Cardiac muscle cell (in vitro differentiated cells and primary cell): ENCODE measurements around the gene TUBAL3. TPM values are rescaled to one million over a fixed set of nuclear protein-coding genes. Genes with fewer than 3 reads are reported as not detected.

Experiments used
- DNase-seq, 2 donors: peaks; one replicate each; pipeline versions ENCODE4 v3.0.0 to v3.0.0-alpha.2; 2010 to 2017; ENCODE audit warnings: low read depth in 1 of 2, low spot score in 1 of 2
- H3K27ac ChIP-seq: fragments of 200-600 bp; sonication (generic); 2 replicates; pipeline ENCODE4 v1.5.1; 2016
- H3K27me3 ChIP-seq: fragments of 200-600 bp; sonication (generic); 2 replicates; pipeline ENCODE4 v1.6.0; 2016; ENCODE audit warnings: control low read depth
- H3K36me3 ChIP-seq: fragments of 200-600 bp; sonication (generic); 2 replicates; pipeline ENCODE4 v1.5.1; 2016; ENCODE audit warnings: control low read depth
- H3K4me1 ChIP-seq: fragments of 200-600 bp; sonication (generic); 2 replicates; pipeline ENCODE4 v1.8.1; 2017; ENCODE audit warnings: low read depth, mild to moderate bottlenecking, mixed run types
- H3K4me3 ChIP-seq: fragments of 200-600 bp; sonication (generic); 2 replicates; pipeline ENCODE4 v1.5.1; 2016; ENCODE audit warnings: mild to moderate bottlenecking
- H3K9me3 ChIP-seq: fragments of 200-600 bp; sonication (generic); 2 replicates; pipeline ENCODE4 v1.5.1; 2017; ENCODE audit warnings: low read depth, mild to moderate bottlenecking, control low read depth
- polyA plus RNA-seq: library from polyadenylated mRNA; unstranded; fragments of >200 nt; fragmentation: Nextera tagmentation; extraction: Ambion mirVana; gene quantifications from 2 replicates; pipeline ENCODE4 v1.2.1, GENCODE V29; 2016
- total RNA-seq: library from RNA; depleted of rRNA; stranded (reverse); fragments of >200 nt; gene quantifications from 2 replicates; pipeline ENCODE4 v1.2.3, GENCODE V29; 2016
- TF ChIP-seq, protein P1 (sequence below): IDR thresholded peaks from 2 replicates; pipeline ENCODE4 v1.5.1; 2012; ENCODE audit warnings: low read depth, mild to moderate bottlenecking, low read length

The TUBAL3 gene
- total and polyA plus RNA-seq, 2 experiments from 2014 or later, result not detected

- Histone ChIP-seq H3K36me3 (peaks cover 16% of the 10 kb centered on the region), H3K4me3 (peak overlapping the region; percentile 44), H3K4me1 (peaks cover 32% of the 10 kb centered on the region), H3K27ac (no peak overlapping the region), H3K9me3 (no peaks in the 10 kb centered on the region), H3K27me3 (no peaks in the 10 kb centered on the region)
- DNase-seq, result no peak
- TF ChIP-seq, protein P1, sequence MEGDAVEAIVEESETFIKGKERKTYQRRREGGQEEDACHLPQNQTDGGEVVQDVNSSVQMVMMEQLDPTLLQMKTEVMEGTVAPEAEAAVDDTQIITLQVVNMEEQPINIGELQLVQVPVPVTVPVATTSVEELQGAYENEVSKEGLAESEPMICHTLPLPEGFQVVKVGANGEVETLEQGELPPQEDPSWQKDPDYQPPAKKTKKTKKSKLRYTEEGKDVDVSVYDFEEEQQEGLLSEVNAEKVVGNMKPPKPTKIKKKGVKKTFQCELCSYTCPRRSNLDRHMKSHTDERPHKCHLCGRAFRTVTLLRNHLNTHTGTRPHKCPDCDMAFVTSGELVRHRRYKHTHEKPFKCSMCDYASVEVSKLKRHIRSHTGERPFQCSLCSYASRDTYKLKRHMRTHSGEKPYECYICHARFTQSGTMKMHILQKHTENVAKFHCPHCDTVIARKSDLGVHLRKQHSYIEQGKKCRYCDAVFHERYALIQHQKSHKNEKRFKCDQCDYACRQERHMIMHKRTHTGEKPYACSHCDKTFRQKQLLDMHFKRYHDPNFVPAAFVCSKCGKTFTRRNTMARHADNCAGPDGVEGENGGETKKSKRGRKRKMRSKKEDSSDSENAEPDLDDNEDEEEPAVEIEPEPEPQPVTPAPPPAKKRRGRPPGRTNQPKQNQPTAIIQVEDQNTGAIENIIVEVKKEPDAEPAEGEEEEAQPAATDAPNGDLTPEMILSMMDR, result no peak
Observed at GRCh38 chr10:5448333-5449001, 43.8 kb upstream of the TUBAL3 start.

DNA sequence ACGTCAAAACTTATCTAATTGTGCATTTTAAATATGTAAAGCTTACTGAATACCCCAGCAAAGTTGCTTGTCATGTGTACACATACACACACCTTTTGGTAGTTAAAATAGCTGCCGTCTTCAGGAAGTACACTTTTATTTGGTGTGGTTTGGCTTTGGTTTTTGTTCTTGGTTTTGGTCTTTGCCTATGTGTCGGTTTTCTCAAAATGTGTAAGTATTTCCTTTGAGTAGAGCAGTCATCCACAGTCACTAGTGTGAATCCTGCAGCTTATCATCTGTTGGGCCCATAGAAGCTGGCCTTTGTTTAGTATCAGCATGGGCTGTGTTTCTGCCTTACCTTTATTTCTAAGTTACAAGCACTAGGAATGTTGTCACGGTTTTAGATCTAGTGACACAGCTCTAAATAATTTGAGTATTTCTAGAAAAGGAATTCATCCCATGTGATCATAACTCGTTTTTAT, 43.0 kb upstream of the TUBAL3 start:
- Histone ChIP-seq H3K4me3 (peak overlapping the region; percentile 44), H3K9me3 (no peaks in the 10 kb centered on the region), H3K27ac (no peak overlapping the region), H3K36me3 (peaks cover 8% of the 10 kb centered on the region), H3K4me1 (peaks cover 38% of the 10 kb centered on the region), H3K27me3 (no peaks in the 10 kb centered on the region)
- DNase-seq, result no peak
- TF ChIP-seq, protein P1, result no peak

GRCh38 chr10:5447056-5447455, 42.4 kb upstream of the TUBAL3 start:
- H3K36me3 ChIP-seq, result peaks cover 2% of the 10 kb centered on the region
- H3K9me3 ChIP-seq, result no peaks in the 10 kb centered on the region
- peak overlapping the region; percentile 78 for H3K27ac ChIP-seq
- peak in 1 of 2 donors; percentile 39 for DNase-seq
- TF ChIP-seq, protein P1, result no peak
- no peaks in the 10 kb centered on the region for H3K27me3 ChIP-seq
- H3K4me3 ChIP-seq, result peak overlapping the region; percentile 44
- peaks cover 38% of the 10 kb centered on the region for H3K4me1 ChIP-seq

DNA sequence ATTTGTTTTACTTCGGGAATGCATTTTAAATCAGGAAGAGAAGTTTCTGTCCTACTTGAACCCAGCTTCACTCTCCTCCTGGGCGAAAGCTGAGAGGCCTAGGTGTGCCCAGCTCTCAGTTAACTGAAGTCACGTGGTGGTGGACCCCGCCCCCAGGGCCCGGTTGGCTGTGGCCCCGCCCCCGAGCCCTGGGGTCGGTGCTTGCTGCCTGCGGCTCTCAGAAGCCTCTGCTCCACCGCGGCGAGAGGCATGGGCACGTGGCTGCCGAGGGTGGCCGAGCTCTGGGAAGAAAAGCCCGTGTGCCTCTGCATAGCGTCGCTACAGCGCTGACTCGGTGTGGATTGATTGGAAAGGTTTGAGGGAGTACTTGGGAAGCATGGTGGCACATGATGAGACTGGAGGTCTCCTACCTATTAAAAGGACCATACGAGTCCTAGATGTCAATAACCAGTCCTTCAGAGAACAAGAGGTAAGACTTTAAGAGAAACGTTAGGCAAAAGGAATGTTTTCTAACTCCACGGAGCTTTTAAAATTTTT, 41.8 kb upstream of the TUBAL3 start:
- H3K4me3 ChIP-seq, result peak overlapping the region; percentile 44
- DNase-seq, result peak; percentile 93 to 98
- no peaks in the 10 kb centered on the region for H3K36me3 ChIP-seq
- TF ChIP-seq, protein P1, result no peak
- no peaks in the 10 kb centered on the region for H3K9me3 ChIP-seq
- peaks cover 36% of the 10 kb centered on the region for H3K4me1 ChIP-seq
- H3K27me3 ChIP-seq, result no peaks in the 10 kb centered on the region
- peak overlapping the region; percentile 78 for H3K27ac ChIP-seq

DNA sequence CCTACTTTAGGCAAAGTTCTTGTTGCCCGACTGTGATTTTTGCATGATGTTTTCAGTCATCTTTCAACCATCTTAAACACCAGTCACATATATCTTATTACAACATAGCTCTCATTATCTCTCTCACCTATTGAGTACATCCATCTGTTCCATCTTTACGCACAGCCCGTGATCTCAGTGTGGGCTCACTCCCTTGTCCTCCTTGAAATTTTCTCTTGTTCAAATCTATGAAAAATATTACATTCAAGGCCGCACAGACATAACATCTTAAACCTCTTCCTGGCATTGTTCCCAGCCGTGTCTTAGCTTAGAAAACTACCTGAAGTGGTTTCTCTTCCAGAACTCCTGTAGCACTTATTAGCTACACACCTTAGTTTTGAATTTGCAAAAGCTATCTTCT, 40.4 kb upstream of the TUBAL3 start:
- no peaks in the 10 kb centered on the region for H3K27me3 ChIP-seq
- no peak overlapping the region for H3K27ac ChIP-seq
- no peaks in the 10 kb centered on the region for H3K36me3 ChIP-seq
- H3K9me3 ChIP-seq, result no peaks in the 10 kb centered on the region
- H3K4me1 ChIP-seq, result peaks cover 34% of the 10 kb centered on the region
- no peak for DNase-seq
- H3K4me3 ChIP-seq, result no peak overlapping the region
- TF ChIP-seq, protein P1, result no peak
